T-cell (primary cell): ENCODE measurements around the gene ZNRF2. TPM values are rescaled to one million over a fixed set of nuclear protein-coding genes. Genes with fewer than 3 reads are reported as not detected.
A peak's percentile ranks its signal among the peaks of the same experiment; 100 is the strongest.
"Not testable (repeated sequence)": the region's sequence is repeated elsewhere in the genome, so short reads cannot be mapped to it uniquely, and the experiment has no call there.

Experiments
- ATAC-seq, 4 experiments: fragments of 200-7000 bp in 3 of 4; fragments of 150-1000 bp in 1 of 4; cut with Tn5 transposase; replicated peaks in 1 of 4; 1 replicate in 3 of 4; 2 replicates in 1 of 4; pipeline ENCODE4 v1.10.0; 2021; ENCODE audit warnings: moderate library complexity in 3 of 4, mild to moderate bottlenecking in 2 of 4, moderate number of reproducible peaks in 1 of 4
- CTCF ChIA-PET, 2 donors: fragments of 300-600 bp; sonication (Branson Sonifier 250); formaldehyde crosslinking; loops; one replicate each; lab custom pipeline; 2022; ENCODE audit warnings: antibody characterized with exemption in 2 of 2; lab: Charles Lee
- POLR2A ChIA-PET, 2 donors: fragments of 300-600 bp; sonication (Branson Sonifier 250); formaldehyde crosslinking; loops; one replicate each; lab custom pipeline; 2022; ENCODE audit warnings: antibody characterized with exemption in 2 of 2; lab: Charles Lee
- DNase-seq, 35 experiments: peaks; one replicate each; pipeline versions ENCODE4 v3.0.0 to v3.0.0-alpha.2; 2013 to 2023
- H3K27ac ChIP-seq: one replicate; pipeline ENCODE4 v1.5.1; 2013; ENCODE audit warnings: low read length
- H3K27me3 ChIP-seq, 2 experiments: replicated peaks in 1 of 2; 1 replicate in 1 of 2; 2 replicates in 1 of 2; pipeline versions ENCODE4 v1.6.1 to v1.7.0; 2013; ENCODE audit warnings: low read length in 1 of 2, mixed read lengths in 1 of 2; ENCODE audit not compliant: control insufficient read depth in 2 of 2, insufficient read depth in 2 of 2; ENCODE audit errors: extremely low read depth in 1 of 2
- H3K36me3 ChIP-seq, 2 donors: 1 replicate in 1 of 2; 2 replicates in 1 of 2; pipeline versions ENCODE4 v1.6.1 to v1.7.0; 2013; ENCODE audit warnings: low read length in 1 of 2; ENCODE audit not compliant: control insufficient read depth in 2 of 2, insufficient read depth in 1 of 2; ENCODE audit errors: extremely low read depth in 1 of 2
- H3K4me1 ChIP-seq, 2 experiments: 1 replicate in 1 of 2; 2 replicates in 1 of 2; pipeline versions ENCODE4 v1.6.1 to v1.7.0; 2013; ENCODE audit warnings: low read length in 2 of 2, mixed read lengths in 1 of 2; ENCODE audit not compliant: insufficient read depth in 2 of 2, control insufficient read depth in 1 of 2; ENCODE audit errors: extremely low read depth in 1 of 2
- H3K4me3 ChIP-seq, 2 donors: 1 replicate in 1 of 2; 2 replicates in 1 of 2; pipeline versions ENCODE4 v1.5.1 to v1.7.0; 2013; ENCODE audit warnings: mild to moderate bottlenecking in 2 of 2, low read length in 1 of 2, moderate library complexity in 1 of 2; ENCODE audit not compliant: control insufficient read depth in 1 of 2; ENCODE audit errors: extremely low read depth in 1 of 2
- H3K9me3 ChIP-seq: 2 replicates; pipeline ENCODE4 v1.7.0; 2013
- H3K27ac Mint-ChIP-seq, 2 donors: one replicate each; pipeline ENCODE4 v1.8.0; 2020 to 2021; ENCODE audit warnings: mild to moderate bottlenecking in 2 of 2, mixed read lengths in 2 of 2
- H3K27me3 Mint-ChIP-seq, 2 donors: one replicate each; pipeline ENCODE4 v1.8.0; 2021 to 2022; ENCODE audit warnings: mixed read lengths in 2 of 2
- H3K36me3 Mint-ChIP-seq: one replicate; pipeline ENCODE4 v1.8.0; 2021; ENCODE audit warnings: mixed read lengths
- H3K4me1 Mint-ChIP-seq, 3 donors: one replicate each; pipeline ENCODE4 v1.8.0; 2020 to 2022; ENCODE audit warnings: mixed read lengths in 3 of 3, mild to moderate bottlenecking in 1 of 3
- H3K4me3 Mint-ChIP-seq, 3 donors: one replicate each; pipeline ENCODE4 v1.8.0; 2020 to 2022; ENCODE audit warnings: mild to moderate bottlenecking in 3 of 3, mixed read lengths in 3 of 3, moderate library complexity in 3 of 3
- H3K9me3 Mint-ChIP-seq, 3 donors: one replicate each; pipeline ENCODE4 v1.8.0; 2020 to 2022; ENCODE audit warnings: mixed read lengths in 3 of 3
- WGBS: methylation state at CpG from one replicate; pipeline ENCODE4 v1.1.5; 2013; ENCODE audit warnings: missing lambda C conversion rate; ENCODE audit not compliant: insufficient coverage; 5-methylcytosine and 5-hydroxymethylcytosine counted together
- total RNA-seq, 35 experiments: library from RNA in 6 of 35; stranded (reverse) in 6 of 35; fragments of 120-200 nt in 1 of 35; gene quantifications; one replicate each; pipeline versions ENCODE4 v1.2.1 to v1.2.4 and lab custom pipeline; 2013 to 2026

Gene ZNRF2
- total RNA-seq, 5 donors from 2014 or later (not counting 1 experiment from before 2014, with no cell fraction given), result 22.4 to 38.4 (median 30.8) TPM

DNA sequence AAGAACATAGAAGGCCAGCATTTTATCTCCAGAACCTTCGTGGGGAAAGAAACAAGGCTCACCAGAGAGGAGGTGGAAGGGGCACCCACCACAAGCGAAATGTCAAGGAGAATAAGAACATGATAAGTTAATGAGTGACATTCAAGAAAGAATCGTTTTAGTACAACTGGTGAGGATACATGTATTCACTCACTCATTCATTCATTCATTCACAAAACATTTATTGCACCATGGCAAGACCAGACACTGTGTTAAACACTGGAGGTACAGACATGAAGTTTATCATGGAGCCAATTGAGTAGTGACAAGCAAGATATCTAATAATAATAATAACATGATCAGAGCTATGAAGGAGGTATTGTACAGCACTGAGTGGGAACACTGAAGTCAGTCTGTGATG, 1.7 kb upstream of the ZNRF2 start:
- H3K4me1 ChIP-seq, result peaks cover 11 to 14% of the 10 kb centered on the region in 2 experiments
- Mint-ChIP-seq H3K27me3 (no peaks in the 10 kb centered on the region), H3K4me1 (peaks cover 31 to 40% (median 39%) of the 10 kb centered on the region in 3 donors), H3K27ac (peak overlapping the region in 1 of 2 donors; percentile 62), H3K9me3 (no peaks in the 10 kb centered on the region), H3K4me3 (peak overlapping the region in 1 of 3 donors; percentile 81), H3K36me3 (peaks cover 18% of the 10 kb centered on the region)
- H3K27me3 ChIP-seq, result no peaks in the 10 kb centered on the region
- no peak for DNase-seq
- ATAC-seq, result no peak
- H3K27ac ChIP-seq, result no peak overlapping the region
- WGBS, result no CpG with 5 or more reads among the region's 3 CpGs
- H3K9me3 ChIP-seq, result no peaks in the 10 kb centered on the region
- CTCF ChIA-PET, result no interaction called here
- no peaks in the 10 kb centered on the region for H3K36me3 ChIP-seq
- POLR2A ChIA-PET, result no interaction called here
- no peak overlapping the region for H3K4me3 ChIP-seq

DNA sequence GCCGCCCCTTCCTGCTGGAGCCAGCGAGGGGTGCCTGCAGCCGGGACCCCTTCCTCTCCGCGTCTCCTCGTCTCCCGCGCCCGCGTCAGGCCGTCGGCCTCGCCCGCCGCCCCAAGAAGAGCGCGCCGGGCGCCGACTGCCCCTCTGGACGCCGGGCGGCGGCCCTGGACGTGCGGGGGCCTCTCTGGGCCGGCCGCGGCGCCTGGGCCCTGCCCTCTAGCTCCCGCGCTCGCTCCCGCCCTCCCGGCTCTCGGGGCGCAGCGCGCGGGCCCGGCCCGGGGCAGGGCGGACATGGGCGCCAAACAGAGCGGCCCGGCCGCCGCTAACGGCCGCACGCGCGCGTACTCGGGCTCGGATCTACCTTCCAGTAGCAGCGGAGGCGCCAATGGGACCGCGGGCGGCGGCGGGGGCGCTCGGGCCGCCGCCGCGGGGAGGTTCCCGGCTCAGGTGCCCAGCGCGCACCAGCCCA, 704 bp downstream of the ZNRF2 start:
- Histone ChIP-seq H3K9me3 (no peaks in the 10 kb centered on the region), H3K4me1 (peaks cover 16 to 20% of the 10 kb centered on the region in 2 experiments), H3K4me3 (peak overlapping the region; percentile 69 to 79), H3K36me3 (no peaks in the 10 kb centered on the region), H3K27ac (peak overlapping the region; percentile 66), H3K27me3 (no peaks in the 10 kb centered on the region)
- DNase-seq (peak in 31 of 35 experiments; percentile 8 to 63 (median 30)), ATAC-seq (peak in 3 of 4 experiments; percentile 4 to 6 (median 5))
- Mint-ChIP-seq H3K4me1 (peaks cover 46 to 56% (median 54%) of the 10 kb centered on the region in 3 donors), H3K4me3 (peak overlapping the region; percentile 77 to 83 (median 81)), H3K27ac (peak overlapping the region in 1 of 2 donors; percentile 61), H3K27me3 (no peaks in the 10 kb centered on the region), H3K9me3 (no peaks in the 10 kb centered on the region), H3K36me3 (peaks cover 18% of the 10 kb centered on the region)
- ChIA-PET CTCF (interaction anchor here in 1 of 2 donors (1.4 kb wide), 1 partner anchor 40 kb away, joined by 3 read pairs; no protein-coding TSS in a partner anchor), POLR2A (interaction anchor here in 1 of 2 donors (1.7 kb wide), 1 partner anchor 64 kb away, joined by 11 read pairs; no protein-coding TSS in a partner anchor)
- WGBS, result under 1% methylated on average over 72 of the region's 72 CpGs

DNA sequence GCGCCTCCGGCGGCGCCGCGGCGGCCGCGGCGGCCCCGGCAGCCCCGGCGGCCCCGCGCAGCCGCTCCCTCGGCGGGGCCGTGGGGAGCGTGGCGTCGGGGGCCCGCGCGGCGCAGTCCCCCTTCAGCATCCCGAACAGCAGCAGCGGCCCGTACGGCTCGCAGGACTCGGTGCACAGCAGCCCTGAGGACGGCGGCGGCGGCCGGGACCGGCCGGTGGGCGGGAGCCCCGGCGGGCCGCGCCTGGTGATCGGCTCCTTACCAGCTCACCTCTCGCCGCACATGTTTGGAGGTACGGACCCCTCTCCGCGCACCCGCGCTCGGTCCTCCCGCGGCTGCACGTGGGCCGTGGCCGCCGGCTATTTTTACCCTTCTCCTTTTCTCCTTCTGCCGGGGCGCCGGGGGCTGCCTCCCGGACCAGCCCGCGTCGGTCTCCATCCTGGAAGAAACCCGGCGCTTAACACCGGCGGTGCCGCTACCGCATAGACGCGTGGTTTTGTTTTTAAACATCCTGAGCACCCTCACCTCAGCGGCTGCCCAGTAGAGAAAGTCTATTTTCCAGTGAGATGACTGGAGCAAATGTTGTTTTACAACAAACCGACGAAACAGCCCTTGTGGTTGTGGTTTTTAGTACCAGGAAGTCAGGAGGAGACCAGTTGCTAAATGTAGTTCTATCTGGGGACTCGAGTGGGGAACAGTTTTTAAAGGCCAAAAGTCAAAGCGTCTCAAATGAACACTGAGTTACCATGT, 1.3 kb downstream of the ZNRF2 start:
- POLR2A ChIA-PET, result no interaction called here

DNA sequence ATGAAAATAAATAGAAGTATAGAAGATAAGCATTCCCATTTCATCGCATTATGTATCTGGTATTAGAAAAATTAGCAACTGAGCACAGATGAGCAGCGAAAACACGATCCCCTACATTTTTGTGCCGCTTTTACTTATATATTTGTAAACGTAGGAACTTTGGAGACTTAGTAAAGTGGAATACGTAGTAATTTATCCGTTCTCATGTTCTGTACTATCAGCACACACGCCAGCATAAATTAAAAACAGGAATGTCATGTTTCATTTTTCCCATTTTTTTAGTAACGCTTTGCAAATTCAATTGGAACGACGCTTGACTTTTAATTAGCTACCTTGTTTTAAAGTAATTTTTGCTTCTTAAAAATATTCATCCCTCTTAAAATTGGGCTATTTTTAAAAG, 2.4 kb downstream of the ZNRF2 start:
- POLR2A ChIA-PET, result no interaction called here
- no peaks in the 10 kb centered on the region for H3K36me3 ChIP-seq
- peaks cover 17% of the 10 kb centered on the region for H3K36me3 Mint-ChIP-seq
- peak overlapping the region; percentile 97 to 100 (median 99) for H3K4me3 Mint-ChIP-seq
- peak overlapping the region; percentile 39 to 95 for H3K27ac Mint-ChIP-seq
- H3K9me3 ChIP-seq, result no peaks in the 10 kb centered on the region
- H3K27me3 Mint-ChIP-seq, result no peaks in the 10 kb centered on the region
- CTCF ChIA-PET, result no interaction called here
- peaks cover 0 to 3% (median 0%) of the 10 kb centered on the region in 3 donors for H3K9me3 Mint-ChIP-seq
- DNase-seq, result no peak
- H3K27ac ChIP-seq, result no peak overlapping the region
- whole genome bisulfite sequencing, result 100% methylated on average over 1 of the region's 11 CpGs
- no peak for ATAC-seq
- no peaks in the 10 kb centered on the region for H3K27me3 ChIP-seq
- peaks cover 20 to 22% of the 10 kb centered on the region in 2 experiments for H3K4me1 ChIP-seq
- peak overlapping the region in 1 of 2 donors; percentile 66 for H3K4me3 ChIP-seq
- peaks cover 61 to 72% (median 68%) of the 10 kb centered on the region in 3 donors for H3K4me1 Mint-ChIP-seq

More for the DNA sequence above, 1.3 kb downstream of the ZNRF2 start:
- Histone ChIP-seq H3K4me3 (peak overlapping the region; percentile 66 to 79), H3K36me3 (no peaks in the 10 kb centered on the region), H3K27me3 (no peaks in the 10 kb centered on the region), H3K9me3 (no peaks in the 10 kb centered on the region), H3K4me1 (peaks cover 20 to 22% of the 10 kb centered on the region in 2 experiments), H3K27ac (peak overlapping the region; percentile 44)
- peaks cover 18% of the 10 kb centered on the region for H3K36me3 Mint-ChIP-seq
- CTCF ChIA-PET, result interaction anchor here in 1 of 2 donors (1.4 kb wide), 1 partner anchor 40 kb away, joined by 3 read pairs; no protein-coding TSS in a partner anchor
- no peaks in the 10 kb centered on the region for H3K27me3 Mint-ChIP-seq
- under 1% methylated on average over 57 of the region's 79 CpGs for WGBS
- H3K4me3 Mint-ChIP-seq, result peak overlapping the region; percentile 97 to 100 (median 99)
- H3K27ac Mint-ChIP-seq, result peak overlapping the region; percentile 95 to 100
- H3K4me1 Mint-ChIP-seq, result peaks cover 51 to 62% (median 60%) of the 10 kb centered on the region in 3 donors
- DNase-seq (peak; percentile 12 to 72 (median 42)), ATAC-seq (peak in 2 of 4 experiments; percentile 1 to 2)
- H3K9me3 Mint-ChIP-seq, result no peaks in the 10 kb centered on the region

DNA sequence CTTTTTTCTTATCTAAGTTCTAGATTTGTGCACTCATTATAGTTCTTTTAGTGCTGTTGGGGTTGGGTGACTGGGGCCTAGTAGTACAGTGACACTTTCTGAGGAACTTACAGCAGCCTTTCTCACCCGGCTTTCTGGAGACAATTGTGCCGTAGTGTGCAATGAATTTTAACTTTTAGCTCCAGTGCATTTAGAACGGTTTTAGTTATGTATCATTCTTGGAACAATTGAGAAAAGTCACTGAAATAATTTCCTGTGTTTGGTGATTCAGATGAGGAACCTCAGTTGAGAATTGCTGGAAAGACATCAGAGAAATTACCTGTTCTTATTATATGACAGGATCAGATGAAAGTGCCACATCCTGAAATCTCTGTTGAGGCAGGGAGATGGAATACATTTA, 3.2 kb downstream of the ZNRF2 start:
- CTCF ChIA-PET, H3K9me3 ChIP-seq, DNase-seq, H3K27me3 Mint-ChIP-seq, ATAC-seq, H3K27me3 ChIP-seq, H3K27ac Mint-ChIP-seq, POLR2A ChIA-PET, H3K27ac ChIP-seq, H3K36me3 ChIP-seq, H3K9me3 Mint-ChIP-seq: not testable (repeated sequence)
- WGBS, result 40% methylated on average over 1 of the region's 3 CpGs
- H3K36me3 Mint-ChIP-seq, result peaks cover 21% of the 10 kb centered on the region
- H3K4me3 Mint-ChIP-seq, result peak overlapping the region; percentile 67 to 99 (median 97)
- peaks cover 65 to 79% (median 70%) of the 10 kb centered on the region in 3 donors for H3K4me1 Mint-ChIP-seq
- H3K4me3 ChIP-seq, result peak overlapping the region in 1 of 2 donors; percentile 4
- H3K4me1 ChIP-seq, result peaks cover 20 to 22% of the 10 kb centered on the region in 2 experiments

DNA sequence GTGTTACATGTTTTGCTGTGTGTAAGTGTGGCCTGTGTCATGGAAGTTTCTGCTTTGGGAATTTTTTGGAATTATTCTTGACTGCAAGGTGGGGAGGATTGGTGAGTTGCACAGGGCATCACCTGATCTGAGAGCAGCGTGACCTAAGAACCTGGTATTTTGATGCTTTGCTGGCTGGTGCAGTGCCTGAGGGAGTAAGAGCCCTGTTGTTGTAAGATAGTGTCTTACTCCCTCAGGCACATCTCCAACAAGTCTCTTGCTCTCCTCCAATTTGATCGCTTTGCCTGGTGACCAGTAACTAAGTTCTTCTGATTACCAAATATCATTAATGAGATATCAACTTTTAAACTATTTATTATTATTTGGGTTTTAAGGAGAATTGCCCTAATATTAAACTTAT, 5.2 kb downstream of the ZNRF2 start:
- Mint-ChIP-seq H3K36me3 (peaks cover 25% of the 10 kb centered on the region), H3K27ac (peak overlapping the region; percentile 9 to 10), H3K4me3 (peak overlapping the region; percentile 42 to 63 (median 56)), H3K4me1 (peaks cover 71 to 76% (median 76%) of the 10 kb centered on the region in 3 donors)
- H3K27me3 ChIP-seq, H3K4me3 ChIP-seq, H3K27ac ChIP-seq, ATAC-seq, H3K36me3 ChIP-seq, POLR2A ChIA-PET, H3K9me3 ChIP-seq, H3K27me3 Mint-ChIP-seq, DNase-seq, CTCF ChIA-PET, H3K9me3 Mint-ChIP-seq: not testable (repeated sequence)
- WGBS, result no CpG with 5 or more reads among the region's 2 CpGs
- H3K4me1 ChIP-seq, result peaks cover 13 to 20% of the 10 kb centered on the region in 2 experiments
